NB4 (cell line): ENCODE results near the gene COG6.

ENCODE experiments used
- POLR2A ChIP-seq: IDR thresholded peaks from 2 replicates; pipeline ENCODE4 v1.6.1; 2011; ENCODE audit warnings: mild to moderate bottlenecking; ENCODE audit not compliant: insufficient read length; ENCODE audit errors: extremely low read depth
- TF ChIP-seq, protein P1 (sequence below): IDR thresholded peaks from one replicate; pipeline ENCODE4 v1.5.1; 2012; ENCODE audit warnings: low read depth, low read length

DNA sequence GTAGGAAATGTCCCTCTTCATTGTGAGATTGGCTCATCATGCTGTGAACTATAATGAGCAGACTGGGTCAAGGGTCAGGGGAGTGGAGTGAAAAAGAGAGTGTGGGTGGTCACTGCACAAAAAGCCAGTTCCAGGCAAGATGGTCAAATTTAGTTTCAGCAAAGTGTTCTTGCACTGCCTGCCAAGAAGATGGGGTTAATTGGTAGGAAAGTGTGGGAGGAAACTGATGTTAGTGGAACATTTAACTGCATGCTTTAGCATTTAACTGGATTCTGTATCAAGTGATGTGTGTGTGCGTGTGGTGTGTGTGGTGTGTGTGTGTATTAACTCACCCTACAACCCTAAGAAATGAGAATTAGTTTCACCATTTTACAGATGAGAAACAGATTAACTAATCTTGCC is 131.6 kb downstream of the COG6 start:
- TF ChIP-seq, protein P1, sequence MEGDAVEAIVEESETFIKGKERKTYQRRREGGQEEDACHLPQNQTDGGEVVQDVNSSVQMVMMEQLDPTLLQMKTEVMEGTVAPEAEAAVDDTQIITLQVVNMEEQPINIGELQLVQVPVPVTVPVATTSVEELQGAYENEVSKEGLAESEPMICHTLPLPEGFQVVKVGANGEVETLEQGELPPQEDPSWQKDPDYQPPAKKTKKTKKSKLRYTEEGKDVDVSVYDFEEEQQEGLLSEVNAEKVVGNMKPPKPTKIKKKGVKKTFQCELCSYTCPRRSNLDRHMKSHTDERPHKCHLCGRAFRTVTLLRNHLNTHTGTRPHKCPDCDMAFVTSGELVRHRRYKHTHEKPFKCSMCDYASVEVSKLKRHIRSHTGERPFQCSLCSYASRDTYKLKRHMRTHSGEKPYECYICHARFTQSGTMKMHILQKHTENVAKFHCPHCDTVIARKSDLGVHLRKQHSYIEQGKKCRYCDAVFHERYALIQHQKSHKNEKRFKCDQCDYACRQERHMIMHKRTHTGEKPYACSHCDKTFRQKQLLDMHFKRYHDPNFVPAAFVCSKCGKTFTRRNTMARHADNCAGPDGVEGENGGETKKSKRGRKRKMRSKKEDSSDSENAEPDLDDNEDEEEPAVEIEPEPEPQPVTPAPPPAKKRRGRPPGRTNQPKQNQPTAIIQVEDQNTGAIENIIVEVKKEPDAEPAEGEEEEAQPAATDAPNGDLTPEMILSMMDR: no peak
- no peak for TF ChIP-seq POLR2A
